HG02763 (cell line): Measurements from ENCODE around the gene SCAF1.

Source experiments
- ATAC-seq: cut with Tn5 transposase; IDR thresholded peaks from one replicate; pipeline ENCODE4 v1.9.1; 2021; ENCODE audit warnings: mild to moderate bottlenecking, moderate library complexity; ENCODE audit not compliant: unreplicated experiment

Gene SCAF1

GRCh38 chr19:49642492-49643035, 555 bp downstream of the SCAF1 start:
- ATAC-seq, result no peak

DNA sequence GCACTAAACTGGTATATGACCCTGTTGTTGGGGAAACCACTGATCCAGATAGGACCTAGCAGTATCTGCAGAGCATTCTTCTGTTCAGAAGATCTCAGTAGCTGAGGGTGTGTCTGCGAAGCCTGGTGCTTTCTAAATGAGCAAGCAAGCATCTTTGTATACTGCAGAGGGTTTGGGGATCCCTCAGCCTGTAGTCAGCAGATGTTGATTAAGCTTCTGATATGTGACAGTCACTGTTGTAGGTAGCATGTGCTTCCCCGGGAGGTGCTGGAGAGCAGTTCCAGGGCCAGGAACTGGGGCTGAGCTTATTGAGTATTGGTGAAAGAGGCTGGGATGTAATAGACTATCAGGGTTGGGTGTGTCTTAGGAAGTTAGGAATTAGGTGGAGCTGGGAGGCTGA, 1.5 kb downstream of the SCAF1 start:
- no peak for ATAC-seq

- no peak for ATAC-seq
These were observed 3.6 kb downstream of the SCAF1 start for GRCh38 chr19:49645592-49645991.

DNA sequence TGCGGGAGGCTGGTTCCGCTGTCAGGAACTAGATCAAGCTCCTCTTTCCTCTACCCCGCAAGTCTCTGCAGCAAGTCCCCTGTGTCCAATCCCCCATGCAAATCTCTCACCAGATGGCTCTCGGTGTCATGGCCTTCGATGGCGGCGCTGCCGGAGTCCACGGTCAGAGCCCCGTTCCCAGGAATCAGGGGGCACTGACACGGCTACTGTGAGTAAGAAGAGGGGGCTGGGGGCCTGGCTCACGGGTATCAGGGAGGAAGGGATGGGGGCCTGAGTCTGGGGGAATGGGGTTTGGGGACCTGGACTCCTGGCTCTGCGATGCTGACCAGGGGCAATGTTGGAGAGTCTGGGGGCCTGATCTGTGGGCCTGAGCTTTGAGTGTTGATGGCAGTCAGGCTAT, 4.0 kb downstream of the SCAF1 start:
- no peak for ATAC-seq

DNA sequence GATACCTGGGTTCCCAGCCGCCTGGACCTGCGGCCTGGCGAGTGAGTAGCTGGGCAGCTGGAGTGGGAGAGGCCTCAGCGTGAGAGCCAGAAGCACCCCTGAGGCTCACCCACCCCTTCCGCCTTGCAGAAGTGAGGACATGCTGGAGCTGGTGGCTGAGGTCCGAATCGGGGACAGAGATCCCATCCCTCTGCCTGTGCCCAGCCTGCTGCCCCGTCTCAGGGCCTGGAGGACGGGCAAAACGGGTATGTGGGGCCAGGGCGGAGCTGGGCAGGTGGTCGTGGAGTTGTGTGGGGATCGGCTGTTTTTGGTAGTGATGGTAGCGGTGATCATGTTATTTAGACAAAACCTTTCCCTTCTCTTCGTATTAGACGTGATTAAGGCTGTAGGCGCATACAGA, 4.6 kb downstream of the SCAF1 start:
- no peak for ATAC-seq

DNA sequence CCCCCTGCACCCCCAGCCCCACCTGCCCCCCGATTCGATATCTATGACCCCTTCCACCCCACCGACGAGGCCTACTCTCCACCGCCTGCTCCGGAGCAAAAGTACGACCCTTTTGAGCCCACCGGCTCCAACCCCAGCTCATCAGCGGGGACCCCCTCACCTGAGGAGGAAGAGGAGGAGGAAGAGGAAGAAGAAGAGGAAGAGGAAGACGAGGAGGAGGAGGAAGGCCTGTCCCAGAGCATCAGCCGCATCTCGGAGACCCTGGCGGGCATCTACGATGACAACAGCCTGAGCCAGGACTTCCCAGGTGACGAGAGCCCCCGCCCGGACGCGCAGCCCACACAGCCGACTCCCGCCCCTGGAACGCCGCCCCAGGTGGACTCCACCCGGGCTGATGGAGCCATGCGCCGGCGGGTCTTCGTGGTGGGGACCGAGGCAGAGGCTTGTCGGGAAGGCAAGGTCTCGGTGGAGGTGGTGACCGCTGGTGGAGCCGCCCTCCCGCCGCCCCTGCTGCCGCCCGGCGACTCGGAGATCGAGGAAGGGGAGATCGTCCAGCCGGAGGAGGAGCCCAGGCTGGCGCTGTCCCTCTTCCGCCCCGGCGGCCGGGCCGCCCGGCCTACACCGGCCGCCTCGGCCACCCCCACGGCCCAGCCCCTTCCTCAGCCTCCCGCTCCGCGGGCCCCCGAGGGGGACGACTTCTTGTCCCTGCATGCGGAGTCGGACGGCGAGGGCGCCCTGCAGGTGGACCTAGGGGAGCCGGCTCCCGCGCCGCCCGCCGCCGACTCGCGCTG, 9.2 kb downstream of the SCAF1 start:
- ATAC-seq, result no peak

DNA sequence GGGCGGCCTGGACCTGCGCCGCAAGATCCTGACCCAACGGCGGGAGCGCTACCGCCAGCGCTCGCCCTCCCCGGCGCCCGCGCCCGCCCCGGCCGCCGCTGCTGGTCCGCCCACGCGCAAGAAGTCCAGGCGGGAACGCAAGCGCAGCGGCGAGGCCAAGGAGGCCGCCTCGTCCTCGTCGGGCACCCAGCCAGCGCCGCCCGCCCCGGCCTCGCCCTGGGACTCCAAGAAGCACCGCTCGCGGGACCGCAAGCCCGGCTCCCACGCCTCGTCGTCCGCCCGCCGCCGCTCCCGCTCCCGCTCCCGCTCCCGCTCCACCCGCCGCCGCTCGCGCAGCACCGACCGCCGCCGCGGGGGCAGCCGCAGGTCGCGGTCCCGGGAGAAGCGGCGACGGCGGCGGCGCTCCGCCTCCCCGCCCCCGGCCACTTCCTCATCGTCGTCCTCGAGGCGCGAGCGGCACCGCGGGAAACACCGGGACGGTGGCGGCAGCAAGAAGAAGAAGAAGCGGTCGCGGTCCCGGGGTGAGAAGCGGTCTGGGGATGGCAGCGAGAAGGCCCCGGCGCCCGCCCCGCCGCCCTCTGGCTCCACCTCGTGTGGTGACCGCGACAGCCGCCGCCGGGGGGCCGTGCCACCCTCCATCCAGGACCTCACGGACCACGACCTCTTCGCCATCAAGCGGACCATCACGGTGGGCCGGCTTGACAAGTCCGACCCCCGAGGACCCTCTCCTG, 10.0 kb downstream of the SCAF1 start:
- no peak for ATAC-seq

- no peak for ATAC-seq
These were observed 10.8 kb downstream of the SCAF1 start for GRCh38 chr19:49652551-49653465.

GRCh38 chr19:49653466-49653806, 11.4 kb downstream of the SCAF1 start:
- ATAC-seq, result no peak

DNA sequence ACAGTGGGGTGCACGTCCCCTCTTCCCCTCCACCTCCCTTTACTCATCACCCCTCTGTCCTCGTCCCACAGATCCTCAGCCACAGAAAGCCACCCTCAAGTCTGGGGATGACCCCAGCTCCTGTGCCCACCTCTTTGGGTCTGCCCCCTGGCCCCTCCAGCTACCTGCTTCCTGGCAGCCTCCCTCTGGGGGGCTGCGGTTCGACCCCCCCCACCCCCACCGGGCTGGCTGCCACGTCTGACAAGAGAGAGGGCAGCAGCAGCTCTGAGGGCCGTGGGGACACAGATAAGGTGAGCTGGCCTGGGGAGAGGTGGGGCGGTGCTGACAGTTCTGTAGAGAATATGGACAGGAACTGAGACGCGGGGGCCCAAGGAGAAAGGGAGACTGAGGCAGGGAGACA, 12.6 kb downstream of the SCAF1 start:
- no peak for ATAC-seq

GRCh38 chr19:49655570-49656455, 13.8 kb downstream of the SCAF1 start:
- no peak for ATAC-seq

DNA sequence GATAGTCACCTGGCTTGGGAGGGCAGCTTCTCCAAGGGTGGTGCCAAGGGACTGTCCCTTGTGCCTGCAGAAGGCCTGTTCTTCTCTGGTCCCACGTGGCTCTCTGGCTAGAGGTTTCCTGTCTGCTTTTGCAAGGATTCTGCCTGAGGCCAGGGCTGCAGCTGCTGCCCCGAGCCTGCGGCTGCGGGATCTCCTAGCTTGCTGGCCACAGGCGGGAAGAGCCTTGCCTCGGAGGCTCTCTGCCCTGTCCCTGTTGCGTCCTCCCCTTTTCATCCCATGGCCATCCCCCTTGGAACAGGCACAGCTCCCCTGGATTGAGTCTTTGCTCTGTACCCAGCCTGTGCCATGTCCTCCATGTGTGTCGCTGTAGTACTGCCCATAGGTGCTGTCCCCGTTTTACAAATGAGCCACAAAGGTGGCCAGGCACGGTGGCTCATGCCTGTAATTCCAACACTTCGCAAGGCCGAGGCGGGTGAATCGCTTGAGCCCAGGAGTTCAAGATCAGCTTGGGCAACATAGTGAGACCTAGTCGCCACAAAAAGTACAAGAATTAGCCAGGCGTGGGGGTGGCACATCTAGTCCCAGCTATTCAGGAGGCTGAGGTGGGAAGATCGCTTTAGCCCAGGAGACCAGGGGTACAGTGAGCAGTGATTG, 14.6 kb downstream of the SCAF1 start:
- no peak for ATAC-seq

GRCh38 chr19:49657493-49658138, 15.6 kb downstream of the SCAF1 start:
- ATAC-seq, result no peak

- no peak for ATAC-seq
These were observed 16.1 kb downstream of the SCAF1 start for GRCh38 chr19:49658139-49658517.

- no peak for ATAC-seq
These were observed 16.8 kb downstream of the SCAF1 start for GRCh38 chr19:49658566-49659442.

GRCh38 chr19:49660338-49660961, 18.4 kb downstream of the SCAF1 start:
- no peak for ATAC-seq

- no peak for ATAC-seq
These were observed 20.0 kb downstream of the SCAF1 start for GRCh38 chr19:49662011-49662410.

GRCh38 chr19:49663224-49663623, 21.2 kb downstream of the SCAF1 start:
- ATAC-seq, result no peak
